ENCODE results near the gene KRI1.
"Not testable (repeated sequence)": the region's sequence is repeated elsewhere in the genome, so short reads cannot be mapped to it uniquely, and the experiment has no call there.

DNA sequence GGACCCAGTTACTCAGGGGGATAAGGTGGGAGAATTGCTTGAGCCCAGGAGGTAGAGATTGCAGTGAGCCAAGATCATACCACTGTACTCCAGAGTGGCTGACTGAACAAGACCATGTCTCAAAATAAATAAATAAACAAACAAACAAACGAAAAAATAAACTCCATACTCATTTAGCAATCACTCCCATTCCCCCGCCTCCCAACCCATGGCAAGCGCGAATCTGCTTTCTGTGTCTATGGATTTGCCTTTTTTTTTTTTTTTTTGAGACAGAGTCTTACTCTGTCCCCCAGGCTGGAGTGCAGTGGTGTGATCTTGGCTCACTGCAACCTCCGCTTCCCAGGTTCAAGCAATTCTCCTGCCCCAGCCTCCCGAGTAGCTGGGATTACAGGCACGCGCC, 38.9 kb downstream of the KRI1 start:
- TF ChIP-seq POLR2AphosphoS5, POLR2A (IDR thresholded peaks at IDR 0.05): not testable (repeated sequence)
- TF ChIP-seq, protein P1, sequence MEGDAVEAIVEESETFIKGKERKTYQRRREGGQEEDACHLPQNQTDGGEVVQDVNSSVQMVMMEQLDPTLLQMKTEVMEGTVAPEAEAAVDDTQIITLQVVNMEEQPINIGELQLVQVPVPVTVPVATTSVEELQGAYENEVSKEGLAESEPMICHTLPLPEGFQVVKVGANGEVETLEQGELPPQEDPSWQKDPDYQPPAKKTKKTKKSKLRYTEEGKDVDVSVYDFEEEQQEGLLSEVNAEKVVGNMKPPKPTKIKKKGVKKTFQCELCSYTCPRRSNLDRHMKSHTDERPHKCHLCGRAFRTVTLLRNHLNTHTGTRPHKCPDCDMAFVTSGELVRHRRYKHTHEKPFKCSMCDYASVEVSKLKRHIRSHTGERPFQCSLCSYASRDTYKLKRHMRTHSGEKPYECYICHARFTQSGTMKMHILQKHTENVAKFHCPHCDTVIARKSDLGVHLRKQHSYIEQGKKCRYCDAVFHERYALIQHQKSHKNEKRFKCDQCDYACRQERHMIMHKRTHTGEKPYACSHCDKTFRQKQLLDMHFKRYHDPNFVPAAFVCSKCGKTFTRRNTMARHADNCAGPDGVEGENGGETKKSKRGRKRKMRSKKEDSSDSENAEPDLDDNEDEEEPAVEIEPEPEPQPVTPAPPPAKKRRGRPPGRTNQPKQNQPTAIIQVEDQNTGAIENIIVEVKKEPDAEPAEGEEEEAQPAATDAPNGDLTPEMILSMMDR (IDR thresholded peaks at IDR 0.05), result not testable (repeated sequence)

All from breast epithelium (tissue), 3 donors.